SK-N-SH treated with all-trans-retinoic acid at 6 μM for 48 hours (cell line): Measurements from ENCODE around the gene RBM17.

ENCODE experiments used
- BACH2 ChIP-seq: fragments of 250-450 bp; sonication (Bioruptor Pico); IDR thresholded peaks from 2 replicates; pipeline ENCODE4 v1.9.0; 2021; ENCODE audit warnings: mild to moderate bottlenecking, borderline replicate concordance
- ISL1 ChIP-seq: fragments of 250-450 bp; sonication (Bioruptor Pico); IDR thresholded peaks from 2 replicates; pipeline ENCODE4 v2.1.2; 2022; ENCODE audit warnings: mild to moderate bottlenecking, moderate library complexity
- SNAI2 ChIP-seq: fragments of 250-450 bp; sonication (Bioruptor Pico); IDR thresholded peaks from 2 replicates; pipeline ENCODE4 v1.5.0; 2020; ENCODE audit warnings: mild to moderate bottlenecking, moderate library complexity
- TOX ChIP-seq: fragments of 250-450 bp; sonication (Bioruptor Pico); IDR thresholded peaks from 2 replicates; pipeline ENCODE4 v1.8.0; 2021; ENCODE audit warnings: mild to moderate bottlenecking, moderate library complexity, borderline replicate concordance
- ZFP3 ChIP-seq: fragments of 250-450 bp; sonication (Bioruptor Pico); IDR thresholded peaks from 2 replicates; pipeline ENCODE4 v1.5.0; 2020; ENCODE audit warnings: mild to moderate bottlenecking, moderate library complexity
- ZFP30 ChIP-seq: fragments of 450-650 bp; formaldehyde crosslinking; IDR thresholded peaks from 2 replicates; pipeline ENCODE4 v1.5.0; 2022; ENCODE audit warnings: mild to moderate bottlenecking, moderate library complexity
- ZNF70 ChIP-seq: fragments of 450-650 bp; formaldehyde crosslinking; IDR thresholded peaks from 2 replicates; pipeline ENCODE4 v1.5.0; 2020; ENCODE audit warnings: mild to moderate bottlenecking, moderate library complexity
- TF ChIP-seq, protein P1 (sequence below): fragments of 250-450 bp; sonication (Bioruptor Pico); IDR thresholded peaks from 2 replicates; pipeline ENCODE4 v1.5.0; 2020; ENCODE audit warnings: mild to moderate bottlenecking, moderate library complexity
- TF ChIP-seq, protein P2 (sequence below): fragments of 250-450 bp; sonication (Bioruptor Pico); IDR thresholded peaks from 2 replicates; pipeline ENCODE4 v1.8.0; 2020; ENCODE audit warnings: mild to moderate bottlenecking, moderate library complexity, borderline replicate concordance

DNA sequence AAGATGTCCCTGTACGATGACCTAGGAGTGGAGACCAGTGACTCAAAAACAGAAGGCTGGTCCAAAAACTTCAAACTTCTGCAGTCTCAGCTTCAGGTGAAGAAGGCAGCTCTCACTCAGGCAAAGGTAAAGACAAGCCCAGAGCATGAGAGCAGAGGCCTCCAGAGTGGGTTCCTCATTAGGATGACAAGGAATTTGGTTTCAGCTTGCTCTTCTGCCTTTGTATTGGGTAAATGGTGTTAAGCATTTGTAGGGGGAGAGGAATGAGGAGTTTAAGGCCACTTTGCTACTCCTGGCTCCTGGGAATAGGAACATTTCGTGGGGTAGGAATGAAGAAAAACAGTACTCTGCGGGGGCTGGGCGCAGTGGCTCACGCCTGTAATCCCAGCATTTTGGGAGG is 8.2 kb downstream of the RBM17 start:
- TF ChIP-seq, protein P1, sequence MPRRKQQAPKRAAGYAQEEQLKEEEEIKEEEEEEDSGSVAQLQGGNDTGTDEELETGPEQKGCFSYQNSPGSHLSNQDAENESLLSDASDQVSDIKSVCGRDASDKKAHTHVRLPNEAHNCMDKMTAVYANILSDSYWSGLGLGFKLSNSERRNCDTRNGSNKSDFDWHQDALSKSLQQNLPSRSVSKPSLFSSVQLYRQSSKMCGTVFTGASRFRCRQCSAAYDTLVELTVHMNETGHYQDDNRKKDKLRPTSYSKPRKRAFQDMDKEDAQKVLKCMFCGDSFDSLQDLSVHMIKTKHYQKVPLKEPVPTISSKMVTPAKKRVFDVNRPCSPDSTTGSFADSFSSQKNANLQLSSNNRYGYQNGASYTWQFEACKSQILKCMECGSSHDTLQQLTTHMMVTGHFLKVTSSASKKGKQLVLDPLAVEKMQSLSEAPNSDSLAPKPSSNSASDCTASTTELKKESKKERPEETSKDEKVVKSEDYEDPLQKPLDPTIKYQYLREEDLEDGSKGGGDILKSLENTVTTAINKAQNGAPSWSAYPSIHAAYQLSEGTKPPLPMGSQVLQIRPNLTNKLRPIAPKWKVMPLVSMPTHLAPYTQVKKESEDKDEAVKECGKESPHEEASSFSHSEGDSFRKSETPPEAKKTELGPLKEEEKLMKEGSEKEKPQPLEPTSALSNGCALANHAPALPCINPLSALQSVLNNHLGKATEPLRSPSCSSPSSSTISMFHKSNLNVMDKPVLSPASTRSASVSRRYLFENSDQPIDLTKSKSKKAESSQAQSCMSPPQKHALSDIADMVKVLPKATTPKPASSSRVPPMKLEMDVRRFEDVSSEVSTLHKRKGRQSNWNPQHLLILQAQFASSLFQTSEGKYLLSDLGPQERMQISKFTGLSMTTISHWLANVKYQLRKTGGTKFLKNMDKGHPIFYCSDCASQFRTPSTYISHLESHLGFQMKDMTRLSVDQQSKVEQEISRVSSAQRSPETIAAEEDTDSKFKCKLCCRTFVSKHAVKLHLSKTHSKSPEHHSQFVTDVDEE (CRISPR knock-in tag) = no peak
- TF ChIP-seq, protein P2, sequence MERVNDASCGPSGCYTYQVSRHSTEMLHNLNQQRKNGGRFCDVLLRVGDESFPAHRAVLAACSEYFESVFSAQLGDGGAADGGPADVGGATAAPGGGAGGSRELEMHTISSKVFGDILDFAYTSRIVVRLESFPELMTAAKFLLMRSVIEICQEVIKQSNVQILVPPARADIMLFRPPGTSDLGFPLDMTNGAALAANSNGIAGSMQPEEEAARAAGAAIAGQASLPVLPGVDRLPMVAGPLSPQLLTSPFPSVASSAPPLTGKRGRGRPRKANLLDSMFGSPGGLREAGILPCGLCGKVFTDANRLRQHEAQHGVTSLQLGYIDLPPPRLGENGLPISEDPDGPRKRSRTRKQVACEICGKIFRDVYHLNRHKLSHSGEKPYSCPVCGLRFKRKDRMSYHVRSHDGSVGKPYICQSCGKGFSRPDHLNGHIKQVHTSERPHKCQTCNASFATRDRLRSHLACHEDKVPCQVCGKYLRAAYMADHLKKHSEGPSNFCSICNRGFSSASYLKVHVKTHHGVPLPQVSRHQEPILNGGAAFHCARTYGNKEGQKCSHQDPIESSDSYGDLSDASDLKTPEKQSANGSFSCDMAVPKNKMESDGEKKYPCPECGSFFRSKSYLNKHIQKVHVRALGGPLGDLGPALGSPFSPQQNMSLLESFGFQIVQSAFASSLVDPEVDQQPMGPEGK (CRISPR knock-in tag) = no peak
- TF ChIP-seq ZNF70 (CRISPR knock-in tag) = no peak
- TF ChIP-seq ZFP30 (CRISPR knock-in tag) = no peak
- no peak for TF ChIP-seq ISL1
- TF ChIP-seq ZFP3 = no peak
- TF ChIP-seq BACH2 (CRISPR knock-in tag) = no peak
- TF ChIP-seq SNAI2 (CRISPR knock-in tag) = no peak
- no peak for TF ChIP-seq TOX (CRISPR knock-in tag)
